WTC11 (cell line): ENCODE measurements around the gene REPS2.

Experiments used
- ETV6 ChIP-seq: sonication (generic); formaldehyde crosslinking; IDR thresholded peaks from 2 replicates; pipeline ENCODE4 v1.8.1; 2022; ENCODE audit warnings: mild to moderate bottlenecking, missing genetic modification reagents
- GABPB1 ChIP-seq: sonication (generic); formaldehyde crosslinking; IDR thresholded peaks from 2 replicates; pipeline ENCODE4 v1.8.1; 2023; ENCODE audit warnings: mild to moderate bottlenecking, missing genetic modification reagents
- NR3C1 ChIP-seq: sonication (generic); formaldehyde crosslinking; conservative IDR thresholded peaks from 2 replicates; pipeline ENCODE4 v1.8.1; 2023; ENCODE audit warnings: low read depth, mild to moderate bottlenecking, missing genetic modification reagents
- ZNF263 ChIP-seq: sonication (generic); formaldehyde crosslinking; IDR thresholded peaks from 2 replicates; pipeline ENCODE4 v1.8.1; 2022; ENCODE audit warnings: low read depth, mild to moderate bottlenecking, moderate library complexity, missing genetic modification reagents
- TF ChIP-seq, protein P1 (sequence below): fragments of 200-600 bp; IDR thresholded peaks from 2 replicates; pipeline ENCODE4 v1.8.0; 2022; ENCODE audit warnings: antibody characterized with exemption
- TF ChIP-seq, protein P2 (sequence below): fragments of 250-450 bp; sonication (Bioruptor Pico); IDR thresholded peaks from 2 replicates; pipeline ENCODE4 v1.9.0; 2021; ENCODE audit warnings: mild to moderate bottlenecking

DNA sequence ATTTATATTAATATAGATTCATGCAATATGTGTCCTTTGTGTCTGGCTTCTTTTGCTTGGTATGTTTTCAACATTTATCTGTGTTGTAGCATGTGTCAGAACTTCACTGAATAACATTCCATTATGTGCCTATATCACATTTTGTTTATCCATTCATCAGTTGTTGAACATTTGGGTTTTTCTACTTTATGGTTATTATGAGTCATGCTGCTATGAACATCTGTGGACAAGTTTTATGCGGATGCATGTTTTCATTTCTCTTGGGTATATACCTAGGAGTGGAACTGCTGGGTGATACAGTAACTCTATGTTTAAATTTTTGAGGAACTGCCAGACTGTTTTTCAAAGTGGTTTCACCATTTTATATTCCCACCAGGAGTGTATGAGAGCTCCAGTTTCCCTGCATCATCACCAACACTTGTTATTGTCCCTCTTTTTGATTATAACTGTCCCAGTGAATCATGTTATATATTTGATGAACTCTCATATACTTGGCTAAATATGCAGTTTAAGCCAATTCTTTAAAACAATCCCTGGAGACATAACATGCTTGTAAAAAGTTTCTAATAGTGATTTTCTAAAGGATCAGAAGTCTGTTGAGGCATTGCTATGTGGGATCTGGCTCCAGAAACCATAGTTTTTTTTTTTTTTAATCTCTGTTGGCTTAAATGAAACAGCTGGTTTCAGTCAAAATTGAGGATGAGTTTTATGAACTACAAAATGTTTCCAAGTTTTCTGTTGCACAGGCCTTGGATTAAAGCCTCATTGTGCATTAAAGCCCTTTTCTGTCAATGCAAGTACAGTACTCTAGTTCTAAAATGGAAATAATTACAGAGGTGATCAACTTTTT, 21.6 kb upstream of the REPS2 start:
- TF ChIP-seq, protein P1, sequence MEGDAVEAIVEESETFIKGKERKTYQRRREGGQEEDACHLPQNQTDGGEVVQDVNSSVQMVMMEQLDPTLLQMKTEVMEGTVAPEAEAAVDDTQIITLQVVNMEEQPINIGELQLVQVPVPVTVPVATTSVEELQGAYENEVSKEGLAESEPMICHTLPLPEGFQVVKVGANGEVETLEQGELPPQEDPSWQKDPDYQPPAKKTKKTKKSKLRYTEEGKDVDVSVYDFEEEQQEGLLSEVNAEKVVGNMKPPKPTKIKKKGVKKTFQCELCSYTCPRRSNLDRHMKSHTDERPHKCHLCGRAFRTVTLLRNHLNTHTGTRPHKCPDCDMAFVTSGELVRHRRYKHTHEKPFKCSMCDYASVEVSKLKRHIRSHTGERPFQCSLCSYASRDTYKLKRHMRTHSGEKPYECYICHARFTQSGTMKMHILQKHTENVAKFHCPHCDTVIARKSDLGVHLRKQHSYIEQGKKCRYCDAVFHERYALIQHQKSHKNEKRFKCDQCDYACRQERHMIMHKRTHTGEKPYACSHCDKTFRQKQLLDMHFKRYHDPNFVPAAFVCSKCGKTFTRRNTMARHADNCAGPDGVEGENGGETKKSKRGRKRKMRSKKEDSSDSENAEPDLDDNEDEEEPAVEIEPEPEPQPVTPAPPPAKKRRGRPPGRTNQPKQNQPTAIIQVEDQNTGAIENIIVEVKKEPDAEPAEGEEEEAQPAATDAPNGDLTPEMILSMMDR, result no peak
- TF ChIP-seq ETV6 (CRISPR knock-in tag), result no peak
- TF ChIP-seq, protein P2, sequence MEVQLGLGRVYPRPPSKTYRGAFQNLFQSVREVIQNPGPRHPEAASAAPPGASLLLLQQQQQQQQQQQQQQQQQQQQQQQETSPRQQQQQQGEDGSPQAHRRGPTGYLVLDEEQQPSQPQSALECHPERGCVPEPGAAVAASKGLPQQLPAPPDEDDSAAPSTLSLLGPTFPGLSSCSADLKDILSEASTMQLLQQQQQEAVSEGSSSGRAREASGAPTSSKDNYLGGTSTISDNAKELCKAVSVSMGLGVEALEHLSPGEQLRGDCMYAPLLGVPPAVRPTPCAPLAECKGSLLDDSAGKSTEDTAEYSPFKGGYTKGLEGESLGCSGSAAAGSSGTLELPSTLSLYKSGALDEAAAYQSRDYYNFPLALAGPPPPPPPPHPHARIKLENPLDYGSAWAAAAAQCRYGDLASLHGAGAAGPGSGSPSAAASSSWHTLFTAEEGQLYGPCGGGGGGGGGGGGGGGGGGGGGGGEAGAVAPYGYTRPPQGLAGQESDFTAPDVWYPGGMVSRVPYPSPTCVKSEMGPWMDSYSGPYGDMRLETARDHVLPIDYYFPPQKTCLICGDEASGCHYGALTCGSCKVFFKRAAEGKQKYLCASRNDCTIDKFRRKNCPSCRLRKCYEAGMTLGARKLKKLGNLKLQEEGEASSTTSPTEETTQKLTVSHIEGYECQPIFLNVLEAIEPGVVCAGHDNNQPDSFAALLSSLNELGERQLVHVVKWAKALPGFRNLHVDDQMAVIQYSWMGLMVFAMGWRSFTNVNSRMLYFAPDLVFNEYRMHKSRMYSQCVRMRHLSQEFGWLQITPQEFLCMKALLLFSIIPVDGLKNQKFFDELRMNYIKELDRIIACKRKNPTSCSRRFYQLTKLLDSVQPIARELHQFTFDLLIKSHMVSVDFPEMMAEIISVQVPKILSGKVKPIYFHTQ (CRISPR knock-in tag), result no peak
- TF ChIP-seq NR3C1 (CRISPR knock-in tag), result no peak
- no peak for TF ChIP-seq ZNF263 (CRISPR knock-in tag)
- TF ChIP-seq GABPB1 (CRISPR knock-in tag), result no peak
